GF-D8 (cell line): ENCODE measurements around the gene SLC6A17.

Experiments used
- DNase-seq: peaks from one replicate; lab custom pipeline; 2025; lab: John Stamatoyannopoulos, UW

SLC6A17 gene

DNA sequence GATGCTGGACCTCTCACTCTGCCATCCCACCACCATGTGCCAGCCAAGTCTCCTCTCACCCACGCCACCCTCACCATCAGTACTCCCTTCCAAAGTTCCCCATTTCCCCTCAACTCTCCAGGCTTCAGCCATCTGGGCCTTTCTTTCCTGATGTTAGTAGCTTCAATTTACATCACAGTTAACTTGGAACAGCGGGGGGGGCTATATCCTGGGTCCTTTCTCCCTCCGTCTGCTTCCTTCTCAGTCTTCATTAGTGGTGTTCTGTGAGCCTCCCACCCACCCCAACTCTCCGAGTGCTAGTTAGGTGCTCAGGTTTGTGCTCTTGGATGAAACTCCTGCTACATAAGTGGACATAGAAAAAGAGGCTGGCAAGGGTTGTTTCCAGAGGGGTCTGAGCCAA, 91.8 kb downstream of the SLC6A17 start:
- no peak for DNase-seq

DNA sequence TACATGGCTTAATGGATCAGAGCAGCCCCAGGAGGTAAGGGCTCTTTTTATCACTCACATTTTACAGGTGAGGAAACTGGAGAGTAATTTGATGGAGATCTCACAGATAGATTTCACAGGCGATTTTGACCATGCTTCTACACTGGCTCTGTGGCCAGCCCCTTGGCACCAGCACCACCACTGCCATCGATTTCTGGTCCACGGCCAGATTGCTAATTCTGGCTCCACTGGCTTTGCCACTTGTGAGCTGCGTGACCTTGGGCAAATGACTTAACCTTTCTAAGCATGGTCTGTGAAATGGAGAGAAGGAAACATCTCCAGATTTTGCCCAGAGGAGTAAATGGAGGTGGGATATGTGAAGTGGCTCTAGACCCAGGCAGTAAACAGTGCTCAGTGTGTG, 92.4 kb downstream of the SLC6A17 start:
- no peak for DNase-seq

DNA sequence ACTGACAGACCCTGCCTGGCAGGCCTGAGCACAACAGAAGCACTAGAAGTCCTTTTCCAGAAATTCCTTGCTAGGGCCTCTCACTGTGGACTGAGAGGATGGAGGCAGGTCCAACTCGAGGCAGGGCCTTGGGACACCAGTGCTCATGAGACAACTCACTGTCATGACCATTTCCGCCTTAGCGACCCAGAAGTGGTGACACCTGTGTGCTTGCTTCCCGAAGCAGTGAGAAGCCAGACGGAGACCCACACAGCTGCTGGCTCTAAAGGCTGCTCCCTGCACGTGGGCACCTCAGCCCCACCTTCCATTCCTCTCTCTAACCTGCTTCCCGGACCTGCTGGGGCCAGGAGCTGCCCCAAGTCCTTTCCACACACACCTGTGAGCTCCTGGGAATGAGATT, 92.9 kb downstream of the SLC6A17 start:
- DNase-seq = no peak

DNA sequence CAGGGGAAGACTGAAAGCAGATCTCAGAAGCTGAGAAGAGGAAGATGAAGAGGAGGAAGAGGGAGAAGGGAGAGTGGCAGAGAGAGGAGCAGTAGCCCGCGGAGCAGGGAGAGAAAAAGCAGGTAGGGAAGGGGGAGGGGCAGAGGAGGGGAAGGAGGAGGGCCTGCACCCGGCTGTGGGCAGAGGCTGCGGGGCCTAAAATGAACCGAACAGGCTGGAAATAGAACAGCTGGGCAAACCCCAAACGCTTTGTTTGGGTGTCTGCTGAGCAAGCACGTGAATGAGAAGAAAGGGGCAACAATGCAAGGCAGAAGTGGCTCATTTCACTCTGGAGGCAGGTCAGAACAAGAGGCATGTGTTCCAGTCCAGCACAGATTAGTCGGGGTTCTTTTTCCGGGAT, 93.3 kb downstream of the SLC6A17 start:
- DNase-seq = no peak

DNA sequence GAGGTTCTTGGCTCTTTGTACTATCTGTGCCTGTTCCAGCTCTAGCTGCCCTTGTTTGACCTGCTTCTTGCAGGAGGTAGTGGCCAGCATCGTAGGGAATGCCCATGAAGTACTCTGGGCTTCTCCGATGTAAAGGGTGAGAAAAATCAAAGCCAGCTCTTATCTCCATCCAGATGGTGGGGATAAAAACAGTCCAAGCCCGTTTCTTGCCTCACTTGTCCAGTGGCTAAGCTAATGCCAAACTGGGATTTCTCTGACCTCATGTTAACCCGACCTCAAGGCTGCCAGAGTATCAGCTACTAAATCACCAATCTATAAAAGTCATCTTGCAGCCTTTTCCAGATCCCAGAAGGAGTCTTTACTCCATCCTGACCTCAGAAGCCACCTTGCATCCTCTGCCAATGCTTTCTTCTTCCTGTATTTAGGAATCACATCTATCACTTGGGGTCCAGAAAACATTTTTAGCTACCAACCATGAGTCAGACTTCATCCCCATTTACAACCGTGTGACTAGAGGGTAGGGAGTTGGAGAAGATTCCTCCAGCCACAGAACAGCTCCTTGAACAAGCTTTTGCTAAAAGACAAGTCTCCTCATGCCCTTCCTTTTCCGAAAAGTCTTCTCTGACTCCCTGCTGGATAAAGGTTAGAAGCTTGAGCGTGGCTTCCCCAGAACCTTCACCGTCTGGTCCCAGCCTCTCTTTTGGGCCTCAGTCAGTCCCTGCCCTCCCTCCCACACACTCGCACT, 95.8 kb downstream of the SLC6A17 start:
- DNase-seq = no peak

GRCh38 chr1:110248746-110249145, 98.5 kb downstream of the SLC6A17 start:
- no peak for DNase-seq

- no peak for DNase-seq
Observed at GRCh38 chr1:110249256-110249655, 99.0 kb downstream of the SLC6A17 start.

DNA sequence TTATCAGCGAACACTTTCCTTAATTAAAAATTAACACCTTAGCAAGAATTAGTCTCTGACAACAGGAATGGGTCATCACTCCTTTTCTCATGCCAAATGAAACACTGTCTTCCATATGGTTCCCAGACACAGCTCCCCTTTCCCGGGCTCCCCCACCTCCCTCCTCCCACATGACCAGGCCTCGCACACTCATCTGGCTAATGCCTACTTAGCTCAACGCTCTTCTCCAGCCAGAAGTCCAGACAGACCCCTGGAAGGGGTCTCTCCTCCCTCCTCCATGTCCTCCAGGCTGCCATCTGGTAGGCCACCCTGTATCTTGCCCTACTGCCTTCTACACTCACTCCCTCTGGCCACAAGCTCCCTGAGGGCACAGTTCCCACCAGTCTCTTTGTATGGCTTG, 99.7 kb downstream of the SLC6A17 start:
- DNase-seq = no peak

DNA sequence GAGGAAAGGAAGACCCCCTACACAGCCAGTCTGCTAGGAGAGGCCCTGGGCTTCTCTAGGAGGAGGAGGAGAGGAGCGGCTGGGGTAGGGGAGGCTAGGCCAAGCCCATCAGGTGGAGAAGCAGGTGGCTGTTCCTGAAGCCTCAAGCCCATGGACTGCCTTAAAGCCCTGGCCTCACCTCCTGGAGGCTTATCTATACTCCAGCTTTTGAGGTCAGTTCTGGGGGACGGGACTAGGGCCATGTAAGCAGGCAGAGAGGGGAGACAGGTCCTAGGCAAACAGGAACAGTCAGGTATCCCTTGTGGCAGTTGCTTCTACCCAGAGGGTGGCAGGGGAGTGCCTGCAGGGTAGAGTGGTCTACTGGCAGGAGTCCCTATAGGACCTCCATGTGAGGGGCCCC, 100.5 kb downstream of the SLC6A17 start:
- DNase-seq = no peak
